Measurements from ENCODE around the gene HAT1. TPM values are rescaled to one million over a fixed set of nuclear protein-coding genes. Genes with fewer than 3 reads are reported as not detected.
A peak's percentile ranks its signal among the peaks of the same experiment; 100 is the strongest.
"Not testable (repeated sequence)": the region's sequence is repeated elsewhere in the genome, so short reads cannot be mapped to it uniquely, and the experiment has no call there.

HAT1 gene
- total RNA-seq, 3 donors from 2014 or later = 22.2 to 30.9 (median 30.5) TPM

- intact Hi-C loops (cut with DNase I, micrococcal nuclease) = no loop called here
- DNase-seq (no peak), ATAC-seq (no peak)
- Histone ChIP-seq H3K36me3 (ENCODE audit: low read depth) (no peaks in the 10 kb centered on the region), H3K4me1 (ENCODE audit: low read depth) (peaks cover 10% of the 10 kb centered on the region), H3K9me3 (no peaks in the 10 kb centered on the region), H3K4me3 (no peak overlapping the region)
- TF ChIP-seq CTCF (IDR thresholded peaks at IDR 0.05) = no peak
These were observed 73.8 kb downstream of the HAT1 start for GRCh38 chr2:171996021-171996420.

GRCh38 chr2:171997031-171997430, 74.8 kb downstream of the HAT1 start:
- ATAC-seq; DNase-seq; H3K9me3 ChIP-seq; intact Hi-C loops (cut with DNase I, micrococcal nuclease); H3K36me3 ChIP-seq (ENCODE audit: low read depth); H3K4me3 ChIP-seq: not testable (repeated sequence)
- H3K4me1 ChIP-seq (ENCODE audit: low read depth) = peaks cover 10% of the 10 kb centered on the region

GRCh38 chr2:171999161-171999560, 76.9 kb downstream of the HAT1 start:
- Histone ChIP-seq H3K4me1 (ENCODE audit: low read depth) (peaks cover 10% of the 10 kb centered on the region), H3K4me3 (no peak overlapping the region), H3K9me3 (no peaks in the 10 kb centered on the region), H3K36me3 (ENCODE audit: low read depth) (no peaks in the 10 kb centered on the region)
- ATAC-seq (no peak), DNase-seq (no peak)
- intact Hi-C loops (cut with DNase I, micrococcal nuclease) = no loop called here
- no peak for TF ChIP-seq CTCF (IDR thresholded peaks at IDR 0.05)

- no peaks in the 10 kb centered on the region for H3K36me3 ChIP-seq (ENCODE audit: low read depth)
- H3K4me3 ChIP-seq = peak within 1 kb of the TSS; percentile 37
- TF ChIP-seq CTCF (IDR thresholded peaks at IDR 0.05) = no peak
- ATAC-seq (peak; percentile 100), DNase-seq (peak; percentile 90 to 95 (median 92))
- intact Hi-C loops (cut with DNase I, micrococcal nuclease) = no loop called here
- peaks cover 10% of the 10 kb centered on the region for H3K4me1 ChIP-seq (ENCODE audit: low read depth)
- no peaks in the 10 kb centered on the region for H3K9me3 ChIP-seq
These were observed 77.6 kb downstream of the HAT1 start, which contains the start of gene METAP1D for GRCh38 chr2:171999604-172000469. Gene METAP1D, plus strand, starts transcription at chr2:171999953. Its CDS starts 17 bp downstream, at chr2:171999970.

- intact Hi-C loops (cut with DNase I, micrococcal nuclease) = no loop called here
- H3K4me3 ChIP-seq = no peak overlapping the region
These were observed 78.6 kb downstream of the HAT1 start for GRCh38 chr2:172000696-172001361.

More at GRCh38 chr2:172000696-172001361, 78.6 kb downstream of the HAT1 start:
- Histone ChIP-seq H3K36me3 (ENCODE audit: low read depth) (no peaks in the 10 kb centered on the region), H3K4me1 (ENCODE audit: low read depth) (peaks cover 10% of the 10 kb centered on the region), H3K9me3 (no peaks in the 10 kb centered on the region)
- DNase-seq (no peak), ATAC-seq (no peak)
- no peak for TF ChIP-seq CTCF (IDR thresholded peaks at IDR 0.05)
